Epithelial cell of prostate (primary cell): ENCODE results near the gene GATA3.

Experiments
- DNase-seq: peaks from one replicate; pipeline ENCODE4 v3.0.0-alpha.2; 2011; ENCODE audit warnings: low read depth, low spot score
- H3K27ac ChIP-seq: fragments of 450-650 bp; 2 replicates; pipeline ENCODE4 v1.5.1; 2017; ENCODE audit warnings: mild to moderate bottlenecking

The GATA3 gene

GRCh38 chr10:8121201-8121890 lies 66.9 kb downstream of the GATA3 start:
- no peak for DNase-seq
- H3K27ac ChIP-seq, result no peak overlapping the region

- no peak overlapping the region for H3K27ac ChIP-seq
- no peak for DNase-seq
Observed at GRCh38 chr10:8122611-8123369, 68.3 kb downstream of the GATA3 start.

GRCh38 chr10:8124436-8124835 lies 69.9 kb downstream of the GATA3 start:
- DNase-seq, result no peak
- no peak overlapping the region for H3K27ac ChIP-seq
